ENCODE data around the gene SCYGR2. TPM values are rescaled to one million over a fixed set of nuclear protein-coding genes. Genes with fewer than 3 reads are reported as not detected.

The SCYGR2 gene
- total RNA-seq, 1 experiment from 2014 or later = not detected

- Histone ChIP-seq H3K27me3 (replicated peaks; ENCODE audit: insufficient read depth, low read depth, low read length, poor library complexity) (no peaks in the 10 kb centered on the region), H3K4me1 (ENCODE audit: insufficient read depth, low read length, poor library complexity, severe bottlenecking) (no peaks in the 10 kb centered on the region), H3K27ac (ENCODE audit: low read depth, low read length, poor library complexity, severe bottlenecking) (no peak overlapping the region), H3K4me3 (ENCODE audit: low read depth, low read length, poor library complexity, severe bottlenecking) (no peak overlapping the region), H3K36me3 (ENCODE audit: insufficient read depth, low read length, poor library complexity, severe bottlenecking) (no peaks in the 10 kb centered on the region), H3K9me3 (ENCODE audit: low read depth, low read length, poor library complexity, severe bottlenecking) (no peaks in the 10 kb centered on the region)
- no TSS peak for BruUV-seq (replicated peaks)
- no peak for DNase-seq (ENCODE audit: low spot score)
- no peak for TF ChIP-seq EZH2 (IDR thresholded peaks at IDR 0.05; ENCODE audit: borderline replicate concordance, low read depth, low read length, poor library complexity, severe bottlenecking)
- TF ChIP-seq CTCF (conservative IDR thresholded peaks at IDR 0.05; ENCODE audit: low read depth, low read length) = no peak
- CTCF ChIA-PET = no interaction called here
- POLR2A ChIA-PET (ENCODE audit: low non-redundant PET) = interaction anchor here (0.6 kb wide), 1 partner anchor 97 kb away, joined by 16 read pairs; no protein-coding TSS in a partner anchor
- intact Hi-C loops (cut with micrococcal nuclease; ENCODE audit: unreplicated experiment) = no loop called here
These were observed 17.2 kb downstream of the SCYGR2 start for GRCh38 chr2:227615906-227616305.

- intact Hi-C loops (cut with micrococcal nuclease; ENCODE audit: unreplicated experiment) = no loop called here
- Histone ChIP-seq H3K27ac (ENCODE audit: low read depth, low read length, poor library complexity, severe bottlenecking) (no peak overlapping the region), H3K4me3 (ENCODE audit: low read depth, low read length, poor library complexity, severe bottlenecking) (no peak overlapping the region), H3K36me3 (ENCODE audit: insufficient read depth, low read length, poor library complexity, severe bottlenecking) (no peaks in the 10 kb centered on the region), H3K4me1 (ENCODE audit: insufficient read depth, low read length, poor library complexity, severe bottlenecking) (no peaks in the 10 kb centered on the region), H3K27me3 (replicated peaks; ENCODE audit: insufficient read depth, low read depth, low read length, poor library complexity) (no peaks in the 10 kb centered on the region), H3K9me3 (ENCODE audit: low read depth, low read length, poor library complexity, severe bottlenecking) (no peaks in the 10 kb centered on the region)
- no TSS peak for BruUV-seq (replicated peaks)
- POLR2A ChIA-PET (ENCODE audit: low non-redundant PET) = interaction anchor here (0.6 kb wide), 1 partner anchor 98 kb away, joined by 16 read pairs; no protein-coding TSS in a partner anchor
- CTCF ChIA-PET = no interaction called here
- no peak for DNase-seq (ENCODE audit: low spot score)
- TF ChIP-seq EZH2 (IDR thresholded peaks at IDR 0.05; ENCODE audit: borderline replicate concordance, low read depth, low read length, poor library complexity, severe bottlenecking) (no peak), CTCF (conservative IDR thresholded peaks at IDR 0.05; ENCODE audit: low read depth, low read length) (no peak)
These were observed 17.9 kb downstream of the SCYGR2 start for GRCh38 chr2:227616631-227617030.

- Histone ChIP-seq H3K9me3 (ENCODE audit: low read depth, low read length, poor library complexity, severe bottlenecking) (no peaks in the 10 kb centered on the region), H3K36me3 (ENCODE audit: insufficient read depth, low read length, poor library complexity, severe bottlenecking) (no peaks in the 10 kb centered on the region), H3K27ac (ENCODE audit: low read depth, low read length, poor library complexity, severe bottlenecking) (no peak within 1 kb of the TSS), H3K27me3 (replicated peaks; ENCODE audit: insufficient read depth, low read depth, low read length, poor library complexity) (no peaks in the 10 kb centered on the region), H3K4me1 (ENCODE audit: insufficient read depth, low read length, poor library complexity, severe bottlenecking) (no peaks in the 10 kb centered on the region), H3K4me3 (ENCODE audit: low read depth, low read length, poor library complexity, severe bottlenecking) (no peak within 1 kb of the TSS)
- intact Hi-C loops (cut with micrococcal nuclease; ENCODE audit: unreplicated experiment) = no loop called here
- CTCF ChIA-PET = no interaction called here
- POLR2A ChIA-PET (ENCODE audit: low non-redundant PET) = no interaction called here
- TF ChIP-seq EZH2 (IDR thresholded peaks at IDR 0.05; ENCODE audit: borderline replicate concordance, low read depth, low read length, poor library complexity, severe bottlenecking) (no peak), CTCF (conservative IDR thresholded peaks at IDR 0.05; ENCODE audit: low read depth, low read length) (no peak)
- no TSS peak for BruUV-seq (replicated peaks)
- DNase-seq (ENCODE audit: low spot score) = no peak
These were observed 18.9 kb downstream of the SCYGR2 start, which contains the start of gene SCYGR4 for GRCh38 chr2:227617316-227618230. SCYGR4 (plus strand) TSS chr2:227617498; CDS start chr2:227617498, 0 bp downstream.

Data from A673 (cell line).